H54 (cell line): ENCODE measurements around the gene OTUD5.

Source experiments
- DNase-seq: peaks from one replicate; pipeline ENCODE4 v3.0.0; 2011; ENCODE audit warnings: low spot score, mixed read lengths; ENCODE audit not compliant: insufficient read length
- FAIRE-seq: peaks from 3 replicates; lab custom pipeline; 2011; peaks lifted over from hg19 to GRCh38; lab: Jason Lieb, UNC
- POLR2A ChIP-seq: IDR thresholded peaks from 2 replicates; pipeline ENCODE4 v1.6.1; 2011; ENCODE audit warnings: low read depth, mild to moderate bottlenecking, low read length

OTUD5 gene

GRCh38 chrX:48938721-48939425 lies 18.5 kb downstream of the OTUD5 start:
- FAIRE-seq (no peak), DNase-seq (no peak)
- TF ChIP-seq POLR2A: no peak

- TF ChIP-seq POLR2A: no peak
- no peak for DNase-seq
- no peak for FAIRE-seq
Observed at GRCh38 chrX:48937054-48937907, 20.1 kb downstream of the OTUD5 start.

GRCh38 chrX:48936429-48937053 lies 20.9 kb downstream of the OTUD5 start:
- DNase-seq (no peak), FAIRE-seq (no peak)

GRCh38 chrX:48935301-48935670 lies 22.1 kb downstream of the OTUD5 start:
- FAIRE-seq (no peak), DNase-seq (no peak)
- no peak for TF ChIP-seq POLR2A

More at GRCh38 chrX:48936429-48937053, 20.9 kb downstream of the OTUD5 start:
- no peak for TF ChIP-seq POLR2A

- TF ChIP-seq POLR2A: no peak
- no peak for DNase-seq
- FAIRE-seq: no peak
Observed at GRCh38 chrX:48934581-48935300, 22.7 kb downstream of the OTUD5 start.

GRCh38 chrX:48933757-48934156 lies 23.6 kb downstream of the OTUD5 start:
- TF ChIP-seq POLR2A: no peak
- FAIRE-seq (no peak), DNase-seq (no peak)

GRCh38 chrX:48927736-48928382 lies 29.5 kb downstream of the OTUD5 start:
- FAIRE-seq (no peak), DNase-seq (no peak)
- TF ChIP-seq POLR2A: no peak

GRCh38 chrX:48927123-48927522 lies 30.3 kb downstream of the OTUD5 start:
- FAIRE-seq (no peak), DNase-seq (no peak)
- TF ChIP-seq POLR2A: no peak

- no peak for TF ChIP-seq POLR2A
- FAIRE-seq: no peak
- DNase-seq: no peak
Observed at GRCh38 chrX:48924270-48924669, 33.1 kb downstream of the OTUD5 start.

- DNase-seq (no peak), FAIRE-seq (no peak)
- TF ChIP-seq POLR2A: no peak
Observed at GRCh38 chrX:48923771-48924170, 33.6 kb downstream of the OTUD5 start.

GRCh38 chrX:48920718-48921104 lies 36.7 kb downstream of the OTUD5 start:
- no peak for TF ChIP-seq POLR2A
- FAIRE-seq (no peak), DNase-seq (no peak)

- TF ChIP-seq POLR2A: no peak
- DNase-seq: no peak
- FAIRE-seq: no peak
Observed at GRCh38 chrX:48919947-48920717, 37.3 kb downstream of the OTUD5 start.
